IMR-90 (cell line): ENCODE data around the gene PSME4. TPM values are rescaled to one million over a fixed set of nuclear protein-coding genes. Genes with fewer than 3 reads are reported as not detected.

ENCODE experiments used
- ATAC-seq: fragments of 200-7000 bp; cut with Tn5 transposase; 2 replicates; pipeline ENCODE4 v1.9.1; 2020; ENCODE audit warnings: low read depth, mild to moderate bottlenecking, moderate library complexity
- BruUV-seq: library from RNA; stranded (reverse); fragments of 400-500 nt; replicated peaks from 2 replicates; lab custom pipeline; 2021; lab: Mats Ljungman, UMichigan
- CTCF ChIA-PET: fragments of 300-600 bp; formaldehyde crosslinking; extraction: SDS; loops from one replicate; lab custom pipeline; 2021; ENCODE audit warnings: antibody characterized with exemption; lab: Yijun Ruan, JAX
- POLR2A ChIA-PET: fragments of 300-600 bp; sonication (Branson Sonifier 250); formaldehyde crosslinking; loops from one replicate; lab custom pipeline; 2022; ENCODE audit warnings: antibody characterized with exemption; ENCODE audit not compliant: unreplicated experiment; lab: Charles Lee
- DNase-seq: peaks from one replicate; pipeline ENCODE4 v3.0.0; 2013
- H2AFZ ChIP-seq: replicated peaks from 2 replicates; pipeline ENCODE3; 2013; ENCODE audit warnings: low read length, mild to moderate bottlenecking; ENCODE audit not compliant: poor library complexity
- H2AK5ac ChIP-seq: 2 replicates; pipeline ENCODE4 v1.6.1; 2013; ENCODE audit warnings: low read depth, low read length, inconsistent platforms
- H2AK9ac ChIP-seq: replicated peaks from 2 replicates; pipeline ENCODE3; 2013; ENCODE audit warnings: mild to moderate bottlenecking, low read depth, low read length, moderate library complexity; ENCODE audit not compliant: poor library complexity
- H2BK120ac ChIP-seq: 2 replicates; pipeline ENCODE4 v1.6.1; 2013; ENCODE audit warnings: low read depth, low read length, inconsistent platforms
- H2BK15ac ChIP-seq: 3 replicates; pipeline ENCODE4 v1.6.1; 2013; ENCODE audit warnings: low read depth, low read length, inconsistent platforms
- H2BK20ac ChIP-seq: 2 replicates; pipeline ENCODE4 v1.6.1; 2013; ENCODE audit warnings: low read depth, mild to moderate bottlenecking, inconsistent platforms, low read length, moderate library complexity
- H2BK5ac ChIP-seq: 2 replicates; pipeline ENCODE4 v1.6.1; 2013; ENCODE audit warnings: mild to moderate bottlenecking, low read depth, low read length, inconsistent platforms; ENCODE audit not compliant: poor library complexity, severe bottlenecking
- H3K14ac ChIP-seq: replicated peaks from 2 replicates; pipeline ENCODE4 v1.6.1; 2013; ENCODE audit warnings: low read depth, low read length, inconsistent platforms
- H3K18ac ChIP-seq: 2 replicates; pipeline ENCODE4 v1.6.1; 2013; ENCODE audit warnings: low read depth, low read length, control low read depth
- H3K23ac ChIP-seq: 2 replicates; pipeline ENCODE4 v1.6.1; 2013; ENCODE audit warnings: low read depth, low read length, inconsistent platforms
- H3K27ac ChIP-seq: 2 replicates; pipeline ENCODE4 v1.5.1; 2013; ENCODE audit warnings: mild to moderate bottlenecking, control low read depth, low read length; ENCODE audit not compliant: insufficient read depth
- H3K27me3 ChIP-seq: 2 replicates; pipeline ENCODE4 v1.6.1; 2013; ENCODE audit warnings: low read length; ENCODE audit not compliant: control insufficient read depth, insufficient read depth
- H3K36me3 ChIP-seq: 2 replicates; pipeline ENCODE4 v1.6.1; 2013; ENCODE audit warnings: low read length, mixed read lengths; ENCODE audit not compliant: control insufficient read depth, insufficient read depth
- H3K4ac ChIP-seq: 2 replicates; pipeline ENCODE4 v1.6.1; 2013; ENCODE audit warnings: low read depth, low read length, inconsistent platforms
- H3K4me1 ChIP-seq: 2 replicates; pipeline ENCODE4 v1.6.1; 2013; ENCODE audit warnings: low read length, mixed read lengths; ENCODE audit not compliant: control insufficient read depth, insufficient read depth
- H3K4me2 ChIP-seq: 2 replicates; pipeline ENCODE4 v1.6.1; 2013; ENCODE audit warnings: low read depth, mild to moderate bottlenecking, control low read depth, low read length, moderate library complexity
- H3K4me3 ChIP-seq: 2 replicates; pipeline ENCODE4 v1.5.1; 2013; ENCODE audit warnings: low read depth, mild to moderate bottlenecking, control low read depth, low read length, moderate library complexity; ENCODE audit not compliant: insufficient read depth
- H3K56ac ChIP-seq: 2 replicates; pipeline ENCODE4 v1.6.1; 2013; ENCODE audit warnings: low read length, inconsistent platforms; ENCODE audit not compliant: insufficient read depth; ENCODE audit errors: extremely low read depth
- H3K79me1 ChIP-seq, 2 experiments: 2 replicates each; pipeline ENCODE4 v1.6.1; 2013; ENCODE audit warnings: low read length in 2 of 2, inconsistent platforms in 1 of 2, low read depth in 1 of 2
- H3K9ac ChIP-seq: 2 replicates; pipeline ENCODE4 v1.6.1; 2013; ENCODE audit warnings: low read depth, low read length, control low read depth
- H3K9me1 ChIP-seq: 2 replicates; pipeline ENCODE4 v1.6.1; 2013; ENCODE audit warnings: low read length, inconsistent platforms; ENCODE audit not compliant: insufficient read depth
- H3K9me3 ChIP-seq: 2 replicates; pipeline ENCODE4 v1.6.1; 2013; ENCODE audit warnings: low read length; ENCODE audit not compliant: control insufficient read depth, insufficient read depth
- H4K20me1 ChIP-seq: 2 replicates; pipeline ENCODE4 v1.6.1; 2013; ENCODE audit warnings: low read length, inconsistent platforms; ENCODE audit not compliant: insufficient read depth
- H4K5ac ChIP-seq: 2 replicates; pipeline ENCODE4 v1.6.1; 2013; ENCODE audit warnings: mild to moderate bottlenecking, low read depth, low read length, control low read depth
- H4K8ac ChIP-seq, 2 experiments: 2 replicates each; pipeline ENCODE4 v1.6.1; 2013; ENCODE audit warnings: low read depth in 2 of 2, low read length in 2 of 2, control low read depth in 1 of 2, inconsistent platforms in 1 of 2
- H4K91ac ChIP-seq: 2 replicates; pipeline ENCODE4 v1.6.1; 2013; ENCODE audit warnings: low read depth, low read length, inconsistent platforms; ENCODE audit not compliant: insufficient read depth
- FOS ChIP-seq: fragments of 150-350 bp; IDR thresholded peaks from 2 replicates; pipeline ENCODE4 v1.6.1; 2016; ENCODE audit warnings: low read depth, low read length
- MAZ ChIP-seq: IDR thresholded peaks from 2 replicates; pipeline ENCODE4 v1.6.1; 2012; ENCODE audit warnings: low read depth, mild to moderate bottlenecking, low read length, improper control_type of control experiment, moderate library complexity, borderline replicate concordance
- NFE2L2 ChIP-seq: fragments of 150-350 bp; IDR thresholded peaks from 2 replicates; pipeline ENCODE4 v1.6.1; 2016; ENCODE audit warnings: low read depth, mild to moderate bottlenecking, low read length
- RCOR1 ChIP-seq: IDR thresholded peaks from 2 replicates; pipeline ENCODE4 v1.6.1; 2012; ENCODE audit warnings: mild to moderate bottlenecking, low read length, improper control_type of control experiment; ENCODE audit not compliant: insufficient replicate concordance
- SMC3 ChIP-seq: fragments of 150-350 bp; IDR thresholded peaks from 2 replicates; pipeline ENCODE4 v1.6.1; 2016; ENCODE audit warnings: low read depth, mild to moderate bottlenecking, antibody characterized with exemption, low read length, moderate library complexity
- WGBS, 2 experiments: methylation state at CpG; one replicate each; pipeline versions ENCODE4 v1.1.5 to v1.1.7; 2013; ENCODE audit warnings: missing lambda C conversion rate in 2 of 2; ENCODE audit not compliant: insufficient read length in 1 of 2; ENCODE audit errors: extremely low coverage in 2 of 2; 5-methylcytosine and 5-hydroxymethylcytosine counted together
- dilution Hi-C: fragments of 300-500 bp; cut with HindIII; formaldehyde crosslinking; loops from one replicate; pipeline ENCODE4 v1.14.3; 2018; ENCODE audit warnings: low sequenced_read_pairs; ENCODE audit not compliant: unreplicated experiment
- in situ Hi-C: fragments of 300-500 bp; cut with MboI; formaldehyde crosslinking; loops from 3 replicates; pipeline ENCODE4 v1.14.3; 2019; ENCODE audit warnings: low sequenced_read_pairs, inconsistent platforms, mixed read lengths
- intact Hi-C: fragments of 100-400 bp; cut with micrococcal nuclease; formaldehyde crosslinking; loops from 2 replicates; pipeline ENCODE4 v1.10.0; 2022
- polyA plus RNA-seq, 3 experiments: library from polyadenylated mRNA; depleted of rRNA; stranded (reverse); fragments of >200 nt; gene quantifications; 2 replicates each; pipeline ENCODE4 v1.2.3, GENCODE V29; 2012; ENCODE audit warnings: low replicate concordance in 1 of 3
- total RNA-seq: library from RNA; depleted of rRNA; stranded (reverse); fragments of >200 nt; gene quantifications from 2 replicates; pipeline ENCODE4 v1.2.3, GENCODE V29; 2012
- TF ChIP-seq, protein P1 (sequence below): conservative IDR thresholded peaks from 2 replicates; pipeline ENCODE4 v1.5.1; 2012; ENCODE audit warnings: mild to moderate bottlenecking, low read depth, low read length, improper control_type of control experiment
- TF ChIP-seq, protein P2 (sequence below): fragments of 150-350 bp; IDR thresholded peaks from 2 replicates; pipeline ENCODE4 v1.6.1; 2016; ENCODE audit warnings: low read depth, mild to moderate bottlenecking, low read length, moderate library complexity, borderline replicate concordance

The PSME4 gene
- total and polyA plus RNA-seq, 2 of the 4 experiments (the other 2 are of a cell fraction), result 28.2 to 61.3 TPM

GRCh38 chr2:53944542-53944941 lies 26.3 kb downstream of the PSME4 start:
- Histone ChIP-seq H3K56ac (no peak overlapping the region), H3K79me1 (peaks cover 32 to 40% of the 10 kb centered on the region in 2 experiments), H3K4me1 (no peaks in the 10 kb centered on the region), H4K8ac (no peak overlapping the region), H3K9me1 (peaks cover 3% of the 10 kb centered on the region; the same call in 1 of the 2 replicates), H4K91ac (no peak overlapping the region), H3K36me3 (peaks cover 14% of the 10 kb centered on the region), H3K4ac (no peak overlapping the region), H3K18ac (no peak overlapping the region), H3K27ac (no peak overlapping the region), H3K4me2 (no peak overlapping the region), H3K9ac (no peak overlapping the region), H2BK5ac (no peak overlapping the region), H3K14ac (no peak overlapping the region), H4K20me1 (peaks cover 4% of the 10 kb centered on the region; the same call in 1 of the 2 replicates), H3K9me3 (no peaks in the 10 kb centered on the region), H2BK15ac (no peak overlapping the region), H4K5ac (no peak overlapping the region), H2BK120ac (no peak overlapping the region), H2AK9ac (no peak overlapping the region), H2BK20ac (no peak overlapping the region), H2AK5ac (no peak overlapping the region), H3K27me3 (no peaks in the 10 kb centered on the region), H3K23ac (no peak overlapping the region), H2AFZ (no peak overlapping the region), H3K4me3 (no peak overlapping the region)
- ATAC-seq (no peak), DNase-seq (no peak)
- TF ChIP-seq, protein P1, sequence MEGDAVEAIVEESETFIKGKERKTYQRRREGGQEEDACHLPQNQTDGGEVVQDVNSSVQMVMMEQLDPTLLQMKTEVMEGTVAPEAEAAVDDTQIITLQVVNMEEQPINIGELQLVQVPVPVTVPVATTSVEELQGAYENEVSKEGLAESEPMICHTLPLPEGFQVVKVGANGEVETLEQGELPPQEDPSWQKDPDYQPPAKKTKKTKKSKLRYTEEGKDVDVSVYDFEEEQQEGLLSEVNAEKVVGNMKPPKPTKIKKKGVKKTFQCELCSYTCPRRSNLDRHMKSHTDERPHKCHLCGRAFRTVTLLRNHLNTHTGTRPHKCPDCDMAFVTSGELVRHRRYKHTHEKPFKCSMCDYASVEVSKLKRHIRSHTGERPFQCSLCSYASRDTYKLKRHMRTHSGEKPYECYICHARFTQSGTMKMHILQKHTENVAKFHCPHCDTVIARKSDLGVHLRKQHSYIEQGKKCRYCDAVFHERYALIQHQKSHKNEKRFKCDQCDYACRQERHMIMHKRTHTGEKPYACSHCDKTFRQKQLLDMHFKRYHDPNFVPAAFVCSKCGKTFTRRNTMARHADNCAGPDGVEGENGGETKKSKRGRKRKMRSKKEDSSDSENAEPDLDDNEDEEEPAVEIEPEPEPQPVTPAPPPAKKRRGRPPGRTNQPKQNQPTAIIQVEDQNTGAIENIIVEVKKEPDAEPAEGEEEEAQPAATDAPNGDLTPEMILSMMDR, result no peak
- TF ChIP-seq FOS (no peak), MAZ (no peak), SMC3 (no peak), NFE2L2 (no peak), RCOR1 (no peak)
- TF ChIP-seq, protein P2, sequence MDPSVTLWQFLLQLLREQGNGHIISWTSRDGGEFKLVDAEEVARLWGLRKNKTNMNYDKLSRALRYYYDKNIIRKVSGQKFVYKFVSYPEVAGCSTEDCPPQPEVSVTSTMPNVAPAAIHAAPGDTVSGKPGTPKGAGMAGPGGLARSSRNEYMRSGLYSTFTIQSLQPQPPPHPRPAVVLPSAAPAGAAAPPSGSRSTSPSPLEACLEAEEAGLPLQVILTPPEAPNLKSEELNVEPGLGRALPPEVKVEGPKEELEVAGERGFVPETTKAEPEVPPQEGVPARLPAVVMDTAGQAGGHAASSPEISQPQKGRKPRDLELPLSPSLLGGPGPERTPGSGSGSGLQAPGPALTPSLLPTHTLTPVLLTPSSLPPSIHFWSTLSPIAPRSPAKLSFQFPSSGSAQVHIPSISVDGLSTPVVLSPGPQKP, result no peak
- in situ Hi-C loops, result no loop called here
- ChIA-PET CTCF (no interaction called here), POLR2A (no interaction called here)
- no CpG with 5 or more reads among the region's 1 CpG for WGBS, 2 experiments
- no TSS peak for BruUV-seq
- dilution Hi-C loops, result no loop called here
- intact Hi-C loops, result no loop called here
